ENCODE results near the gene CYREN. TPM values are rescaled to one million over a fixed set of nuclear protein-coding genes. Genes with fewer than 3 reads are reported as not detected.

The CYREN gene
- polyA plus RNA-seq, 10 donors, result 26.5 to 34.7 (median 31.0) TPM

GRCh38 chr7:135197906-135198655 is 27.6 kb upstream of the CYREN start:
- no peak for DNase-seq

DNA sequence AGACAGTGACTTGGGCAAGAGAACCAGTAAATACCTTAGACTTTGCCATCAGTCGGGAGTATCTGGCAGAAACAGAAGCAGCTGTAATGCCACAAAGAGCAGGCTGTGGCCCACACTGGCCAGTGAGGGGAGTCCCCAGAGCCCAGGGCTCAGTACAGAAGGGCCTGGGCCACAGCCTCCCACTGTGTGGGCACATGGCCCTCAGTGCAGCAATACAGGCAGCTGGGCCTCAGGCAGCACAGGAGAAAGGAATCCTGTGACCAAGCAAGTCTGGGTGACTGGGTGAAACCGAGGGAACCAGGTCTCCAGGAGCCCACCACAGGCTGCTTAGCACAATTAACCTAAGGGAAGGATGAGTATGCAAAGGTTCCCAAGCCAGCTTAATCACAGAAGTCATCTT is 26.8 kb upstream of the CYREN start:
- DNase-seq, result no peak

- DNase-seq, result no peak
Measured at GRCh38 chr7:135195968-135196629, 25.6 kb upstream of the CYREN start.

GRCh38 chr7:135195156-135195555 is 24.6 kb upstream of the CYREN start:
- DNase-seq, result no peak

DNA sequence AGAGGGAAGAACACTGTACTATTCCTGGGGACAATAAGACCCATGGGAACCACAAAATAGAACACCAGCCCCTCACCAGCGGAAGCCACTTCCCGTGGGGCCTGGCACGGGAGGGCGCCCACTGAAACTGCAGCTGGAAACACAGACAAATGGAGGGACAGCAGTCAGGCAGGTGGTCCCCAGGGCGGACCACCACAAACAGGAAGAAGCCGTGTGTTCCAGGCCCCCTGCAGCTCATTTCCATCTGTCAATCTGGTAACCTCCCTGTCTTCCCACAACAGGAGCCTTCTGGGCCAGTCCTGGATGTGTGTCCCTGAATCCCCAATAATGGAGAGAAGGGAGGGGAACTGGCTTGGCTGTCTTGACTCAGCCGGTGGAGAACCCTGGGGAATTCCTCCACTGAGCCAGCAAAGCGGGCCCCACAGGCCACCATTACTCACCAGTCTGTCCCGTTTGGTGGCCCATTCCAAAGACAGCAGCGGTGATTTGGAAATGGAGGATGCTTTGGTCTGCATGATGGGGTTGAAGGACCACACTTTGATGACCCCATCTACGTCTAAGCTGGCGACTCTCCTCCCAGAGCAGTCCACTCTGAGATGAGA is 24.1 kb upstream of the CYREN start:
- no peak for DNase-seq

GRCh38 chr7:135193615-135194081 is 23.1 kb upstream of the CYREN start:
- peak in 1 of 3 donors; percentile 83 for DNase-seq

DNA sequence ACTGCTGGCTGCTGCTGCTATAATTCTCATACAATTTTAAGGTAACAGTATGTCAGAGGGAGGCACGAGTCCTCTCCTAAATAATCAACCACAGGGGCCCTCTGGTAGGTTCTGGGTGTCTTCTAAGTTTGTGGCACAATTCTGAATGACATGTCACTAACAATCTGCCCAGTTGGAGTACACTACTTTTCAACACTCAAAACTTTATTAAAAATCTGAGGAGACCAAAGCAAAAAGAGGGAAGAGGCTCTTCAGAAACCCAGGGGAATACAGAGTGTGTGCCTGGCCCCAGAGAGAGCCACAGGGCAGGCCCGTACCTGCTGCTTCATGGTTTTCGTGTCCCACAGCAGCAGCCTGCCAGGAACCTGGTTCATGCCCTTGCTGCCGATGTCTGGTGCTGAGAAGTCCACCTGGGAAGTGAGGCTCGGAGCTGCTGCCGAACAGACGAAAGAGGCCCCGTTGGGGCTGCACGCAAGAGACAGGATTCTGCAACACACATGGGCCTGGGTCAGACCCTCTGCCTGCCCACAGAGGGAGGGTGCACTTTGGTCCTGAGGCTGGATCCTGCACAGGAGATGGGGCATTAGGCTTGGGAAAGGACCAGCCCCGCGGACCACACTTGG is 22.5 kb upstream of the CYREN start:
- no peak for DNase-seq

DNA sequence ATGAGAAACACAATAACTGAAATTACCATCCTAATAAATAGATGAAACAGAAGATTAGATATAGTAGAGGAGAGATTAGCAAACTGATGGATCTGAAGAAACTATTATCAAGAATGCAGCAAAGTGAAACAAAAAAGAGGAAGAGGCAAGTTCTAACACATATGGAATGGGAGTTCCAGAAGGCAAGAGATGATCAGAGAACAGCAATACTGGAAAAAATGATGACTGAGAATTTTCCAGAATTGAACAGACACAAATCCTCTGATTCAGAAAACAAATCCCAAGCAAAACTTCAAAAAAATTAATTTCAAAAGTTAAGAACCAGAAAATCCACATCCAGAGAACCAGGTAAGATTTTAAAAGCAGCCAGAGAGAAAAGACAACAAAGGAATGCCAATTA is 20.2 kb upstream of the CYREN start:
- no peak for DNase-seq

DNA sequence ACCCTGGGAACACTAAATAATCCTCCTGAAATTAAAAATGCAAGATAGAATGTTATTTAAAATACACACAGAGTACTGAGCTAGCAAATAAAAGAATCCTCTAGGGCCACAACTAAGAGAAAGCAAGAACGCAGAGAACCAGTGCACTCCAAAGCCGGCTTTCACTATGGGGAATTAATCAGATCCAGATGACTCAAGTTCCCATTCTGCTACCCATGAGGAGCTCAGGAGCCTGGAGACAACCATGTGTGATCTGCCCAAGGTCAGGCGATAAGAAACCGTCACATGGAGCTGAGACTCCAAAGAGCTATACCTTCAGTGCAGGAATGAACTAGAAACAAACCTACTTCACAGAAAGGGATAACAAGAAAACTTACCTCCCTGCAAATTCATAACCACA is 19.5 kb upstream of the CYREN start:
- no peak for DNase-seq

DNA sequence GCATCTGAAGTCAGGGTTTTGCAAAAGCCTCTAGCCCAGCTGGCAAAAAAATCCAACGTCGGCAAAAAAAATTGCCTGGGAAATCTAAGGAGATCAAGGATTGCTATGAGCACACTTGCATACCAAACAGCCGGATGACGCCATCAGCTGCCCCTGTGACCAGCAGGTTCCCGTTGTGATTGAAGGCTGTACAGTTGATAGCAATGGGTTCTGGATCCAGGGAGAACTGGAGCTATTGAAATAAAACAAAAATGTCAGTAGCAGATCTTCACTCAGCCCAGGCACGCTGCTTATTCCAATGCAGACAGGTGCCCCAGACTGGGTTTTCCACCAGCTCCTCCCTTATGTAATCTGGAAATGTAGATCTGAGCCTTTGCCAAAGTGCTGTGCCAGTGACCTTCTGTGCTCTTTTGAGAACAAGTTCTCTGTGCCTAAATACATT is 18.7 kb upstream of the CYREN start:
- no peak for DNase-seq

- no peak for DNase-seq
Measured at GRCh38 chr7:135188298-135188984, 17.9 kb upstream of the CYREN start.

DNA sequence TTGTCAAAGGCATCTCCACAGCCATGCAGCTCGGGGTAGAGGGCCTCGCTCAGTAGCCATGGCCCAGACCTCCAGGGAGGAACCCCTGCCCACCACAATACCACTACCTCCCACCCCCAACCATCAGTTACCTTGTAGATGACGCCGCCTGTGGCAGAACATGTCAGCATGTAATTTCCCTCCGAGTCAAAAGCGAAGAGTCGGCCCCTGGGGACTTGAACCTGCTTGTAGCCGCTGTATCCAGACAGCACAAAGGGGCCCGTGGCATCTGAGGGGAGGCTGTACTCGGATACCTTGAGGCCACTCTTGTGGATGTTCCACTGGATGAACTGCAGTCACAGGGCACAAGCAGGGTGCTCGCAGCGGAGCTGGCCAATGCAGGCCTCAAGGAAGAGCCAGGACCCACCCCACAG is 16.3 kb upstream of the CYREN start:
- no peak for DNase-seq

DNA sequence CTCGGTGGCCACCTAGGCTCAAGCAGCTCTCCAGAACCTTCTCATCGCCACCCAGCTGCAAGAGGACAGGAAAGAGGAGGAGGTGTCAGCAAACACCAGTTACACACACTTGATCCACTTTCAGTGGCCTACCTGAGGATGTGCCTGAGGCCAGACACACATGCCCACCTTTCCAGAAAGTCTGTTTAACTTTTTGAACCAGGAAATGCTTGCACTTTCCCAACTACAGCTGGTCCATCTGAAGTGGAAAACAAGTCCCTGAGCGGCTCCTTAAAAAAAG is 15.7 kb upstream of the CYREN start:
- no peak for DNase-seq

- DNase-seq, result no peak
Measured at GRCh38 chr7:135185471-135186260, 15.2 kb upstream of the CYREN start.

DNA sequence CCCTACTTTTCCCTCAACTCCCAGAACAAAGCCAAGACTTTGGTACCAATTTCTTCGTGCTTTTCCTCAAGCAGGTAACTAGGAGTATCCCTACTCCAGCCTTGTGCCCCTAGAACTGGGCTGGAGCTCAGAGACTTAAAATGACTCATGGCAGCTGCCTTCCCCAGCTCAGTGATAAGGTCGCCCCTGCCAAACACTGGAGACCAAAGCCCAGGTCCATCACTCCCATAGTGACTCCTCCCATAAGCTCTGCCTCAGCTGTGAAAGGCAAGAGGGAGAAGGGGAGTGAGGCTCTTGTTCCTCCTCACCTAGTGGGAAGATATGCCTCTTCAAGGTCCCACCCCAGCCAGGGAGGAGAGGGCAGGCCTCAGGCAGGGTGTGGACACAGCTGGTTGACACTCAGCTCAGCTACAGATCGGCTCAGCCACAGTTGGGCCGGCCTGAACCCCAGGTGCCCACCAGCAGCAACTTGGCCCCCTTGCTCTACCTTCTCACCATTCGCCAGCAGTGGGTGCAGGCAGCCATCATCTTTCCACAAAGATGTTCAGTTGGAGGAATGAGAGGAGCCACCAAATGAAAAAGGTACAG is 13.8 kb upstream of the CYREN start:
- DNase-seq, result no peak

DNA sequence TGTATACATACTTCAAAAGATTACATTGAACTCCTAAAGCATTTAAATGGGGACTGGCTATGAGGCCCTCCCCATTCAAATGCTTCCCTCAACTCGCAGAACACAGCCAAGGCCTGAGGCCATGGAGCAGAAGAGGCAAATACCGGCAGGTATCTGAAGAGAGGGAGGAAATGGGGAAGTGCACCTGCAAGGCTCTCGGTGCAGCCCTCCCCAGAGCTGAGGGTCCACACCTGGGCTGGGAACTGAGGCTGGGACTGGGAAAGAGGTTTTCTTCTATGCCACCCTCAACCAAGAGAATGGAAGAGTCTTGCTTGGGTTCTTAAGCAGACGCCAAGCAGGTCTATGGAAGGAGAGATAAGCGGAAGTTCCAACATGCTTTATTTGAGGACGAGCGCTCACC is 13.0 kb upstream of the CYREN start:
- DNase-seq, result no peak

DNA sequence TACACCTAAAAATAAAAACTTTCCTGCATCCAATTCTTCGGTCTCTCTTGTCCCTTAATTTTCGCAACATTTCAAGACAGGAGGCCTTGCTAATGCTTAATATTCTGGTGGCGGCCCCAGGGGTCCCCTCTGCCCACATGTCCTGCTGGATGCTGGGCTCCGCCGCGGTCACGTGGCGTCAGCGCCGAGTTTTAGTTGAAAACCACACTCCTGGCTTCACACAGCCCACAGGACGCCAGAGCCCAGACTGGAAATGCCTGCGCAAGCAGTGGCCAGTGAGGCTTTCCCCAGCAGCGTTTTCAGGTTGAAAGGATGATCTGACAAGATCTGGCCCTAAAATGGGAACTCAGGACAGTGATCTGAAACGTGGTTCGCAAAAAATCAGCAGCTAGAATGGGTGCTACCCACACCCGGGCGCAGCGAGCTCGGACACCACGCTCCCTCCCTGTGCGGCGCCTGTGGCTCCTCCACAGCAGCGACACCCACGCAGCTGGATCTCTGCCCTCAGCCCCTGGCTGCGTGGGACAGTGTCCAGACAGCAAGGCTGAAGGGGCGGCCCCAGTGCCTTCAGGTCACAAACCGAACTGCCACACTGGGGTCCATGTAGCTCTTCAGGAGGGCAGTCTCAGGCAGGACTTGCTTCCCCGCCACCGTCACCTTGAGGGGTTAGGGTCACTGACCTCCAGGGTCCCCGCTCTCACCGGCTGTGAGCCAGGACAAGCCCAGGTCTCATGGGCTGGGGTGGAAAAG is 11.6 kb upstream of the CYREN start:
- no peak for DNase-seq

DNA sequence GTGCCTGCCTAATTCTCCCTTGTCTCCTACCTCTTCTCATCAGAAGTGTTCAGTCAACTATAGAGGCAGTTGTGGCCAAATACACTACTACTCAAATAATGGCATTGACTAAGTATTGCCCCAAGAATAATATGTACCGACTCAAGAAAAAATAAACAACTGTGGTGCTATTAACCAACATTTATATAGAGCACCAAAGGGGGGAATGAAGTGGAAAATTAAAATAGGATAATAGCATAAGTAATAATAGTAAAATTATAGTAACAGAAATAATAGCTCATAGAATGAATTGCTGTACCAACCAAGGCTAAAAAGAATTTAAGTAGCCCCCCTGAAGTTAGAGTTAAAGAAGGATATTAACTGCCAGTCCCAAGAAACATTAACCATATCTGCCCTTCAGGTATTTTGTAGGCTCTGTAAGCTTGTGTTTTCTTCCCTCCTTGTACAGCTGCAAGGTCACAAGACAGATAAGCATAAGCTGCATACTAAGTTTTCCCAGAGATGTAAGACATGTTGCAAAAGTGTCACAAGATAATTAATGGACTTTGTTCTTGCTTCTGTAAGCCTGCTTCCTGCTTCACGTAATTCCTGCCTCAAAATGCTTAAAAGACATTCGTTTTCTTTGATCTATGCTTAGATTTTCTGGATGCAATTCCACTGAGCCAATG is 10.9 kb upstream of the CYREN start:
- no peak for DNase-seq

- no peak for DNase-seq
Measured at GRCh38 chr7:135180122-135180521, 9.6 kb upstream of the CYREN start.
